A549 (cell line): ENCODE measurements around the gene HHLA2.
"Not testable (repeated sequence)": the region's sequence is repeated elsewhere in the genome, so short reads cannot be mapped to it uniquely, and the experiment has no call there.

Experiments used
- CEBPB ChIP-seq, 2 experiments: fragments of >200 bp in 1 of 2; sonication (Bioruptor Twin) in 1 of 2; formaldehyde crosslinking in 1 of 2; IDR thresholded peaks; 2 replicates each; pipeline ENCODE4 v1.6.1; 2012 to 2016
- EP300 ChIP-seq, 2 experiments: fragments of >200 bp; sonication (Bioruptor Twin); formaldehyde crosslinking; IDR thresholded peaks; 2 replicates in 1 of 2; 3 replicates in 1 of 2; pipeline ENCODE4 v1.6.1; 2016 to 2017
- JUN ChIP-seq, 2 experiments: fragments of >200 bp; sonication (Bioruptor Twin); formaldehyde crosslinking; IDR thresholded peaks; 2 replicates in 1 of 2; 3 replicates in 1 of 2; pipeline ENCODE4 v1.6.1; 2016 to 2017
- JUNB ChIP-seq: fragments of >200 bp; sonication (Bioruptor Twin); formaldehyde crosslinking; IDR thresholded peaks from 2 replicates; pipeline ENCODE4 v1.6.1; 2016
- NR3C1 ChIP-seq: fragments of >200 bp; sonication (Bioruptor Twin); formaldehyde crosslinking; IDR thresholded peaks from 3 replicates; pipeline ENCODE4 v1.6.1; 2017
- POLR2A ChIP-seq: IDR thresholded peaks from 2 replicates; pipeline ENCODE4 v1.6.1; 2012; ENCODE audit warnings: mild to moderate bottlenecking, low read length
- SMC3 ChIP-seq: fragments of >200 bp; sonication (Bioruptor Twin); formaldehyde crosslinking; IDR thresholded peaks from 3 replicates; pipeline ENCODE4 v1.6.1; 2018; ENCODE audit warnings: inconsistent platforms
- TF ChIP-seq, protein P1 (sequence below): fragments of >200 bp; sonication (Bioruptor Twin); formaldehyde crosslinking; IDR thresholded peaks from 3 replicates; pipeline ENCODE4 v1.5.1; 2016

DNA sequence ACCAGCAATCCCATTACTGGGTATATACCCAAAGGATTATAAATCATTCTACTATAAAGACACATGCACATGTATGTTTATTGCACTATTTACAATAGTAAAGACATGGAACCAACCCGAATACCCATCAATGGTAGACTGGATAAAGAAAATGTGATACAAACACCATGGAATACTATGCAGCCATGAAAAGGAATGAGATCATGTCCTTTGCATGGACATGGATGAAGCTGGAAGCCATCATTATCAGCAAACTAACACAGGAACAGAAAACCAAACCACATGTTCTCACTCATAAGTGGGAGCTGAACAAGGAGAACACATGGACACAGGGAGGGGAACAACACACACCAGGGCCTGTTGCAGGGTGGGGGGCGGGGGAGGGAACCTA, 82.6 kb downstream of the HHLA2 start:
- TF ChIP-seq POLR2A; SMC3; CEBPB (IDR thresholded peaks at IDR 0.05); JUN (IDR thresholded peaks at IDR 0.05); EP300 (IDR thresholded peaks at IDR 0.05); NR3C1; JUNB: not testable (repeated sequence)
- TF ChIP-seq, protein P1, sequence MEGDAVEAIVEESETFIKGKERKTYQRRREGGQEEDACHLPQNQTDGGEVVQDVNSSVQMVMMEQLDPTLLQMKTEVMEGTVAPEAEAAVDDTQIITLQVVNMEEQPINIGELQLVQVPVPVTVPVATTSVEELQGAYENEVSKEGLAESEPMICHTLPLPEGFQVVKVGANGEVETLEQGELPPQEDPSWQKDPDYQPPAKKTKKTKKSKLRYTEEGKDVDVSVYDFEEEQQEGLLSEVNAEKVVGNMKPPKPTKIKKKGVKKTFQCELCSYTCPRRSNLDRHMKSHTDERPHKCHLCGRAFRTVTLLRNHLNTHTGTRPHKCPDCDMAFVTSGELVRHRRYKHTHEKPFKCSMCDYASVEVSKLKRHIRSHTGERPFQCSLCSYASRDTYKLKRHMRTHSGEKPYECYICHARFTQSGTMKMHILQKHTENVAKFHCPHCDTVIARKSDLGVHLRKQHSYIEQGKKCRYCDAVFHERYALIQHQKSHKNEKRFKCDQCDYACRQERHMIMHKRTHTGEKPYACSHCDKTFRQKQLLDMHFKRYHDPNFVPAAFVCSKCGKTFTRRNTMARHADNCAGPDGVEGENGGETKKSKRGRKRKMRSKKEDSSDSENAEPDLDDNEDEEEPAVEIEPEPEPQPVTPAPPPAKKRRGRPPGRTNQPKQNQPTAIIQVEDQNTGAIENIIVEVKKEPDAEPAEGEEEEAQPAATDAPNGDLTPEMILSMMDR: not testable (repeated sequence)
